Right hindlimb (tissue), 1 donor: ENCODE data around the gene EPB41L1.

ENCODE experiments used
- DNase-seq: peaks from one replicate; pipeline ENCODE4 v3.0.0-alpha.2; 2018

The EPB41L1 gene

DNA sequence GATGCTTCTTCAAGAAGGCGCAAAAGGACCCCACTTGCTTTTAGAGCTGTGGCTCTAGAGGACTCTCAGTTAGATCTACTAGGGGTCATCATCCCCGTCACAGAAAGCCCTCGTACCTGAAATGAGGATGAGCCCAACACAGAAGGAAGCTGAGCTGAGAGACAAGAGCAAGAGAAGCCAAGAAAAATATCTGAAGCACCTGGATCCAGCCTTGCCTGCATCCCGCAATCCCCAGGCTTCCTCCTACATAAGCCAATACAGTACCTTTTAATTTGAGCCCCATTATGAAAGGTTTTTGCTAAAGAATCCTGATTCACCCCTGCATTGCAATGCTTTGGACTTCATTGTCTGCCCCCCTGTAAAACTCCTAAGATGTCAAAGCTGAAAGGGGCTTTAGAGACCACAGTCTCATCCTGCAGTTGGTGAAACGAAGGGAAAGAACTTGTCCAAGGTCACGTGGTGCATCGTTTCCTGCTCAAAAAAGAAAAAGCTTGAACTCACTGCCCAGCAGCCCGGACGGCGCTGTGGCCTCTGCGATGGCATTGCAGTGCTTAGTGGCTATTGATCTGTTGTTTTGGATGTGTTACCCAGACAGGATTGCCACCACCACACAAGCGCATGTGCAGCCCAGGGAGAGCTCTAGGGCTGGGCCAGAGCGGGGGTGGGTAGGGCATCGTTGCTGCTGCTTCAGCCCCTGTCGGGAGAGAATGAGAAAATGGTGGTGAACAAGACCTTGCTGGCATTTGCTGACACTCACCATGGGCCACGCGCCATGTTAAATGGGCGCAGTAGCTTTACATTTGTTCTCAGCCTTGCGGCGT lies 110.1 kb downstream of the EPB41L1 start:
- no peak for DNase-seq

- no peak for DNase-seq
Observed at GRCh38 chr20:36266189-36266588, 111.6 kb downstream of the EPB41L1 start.

DNA sequence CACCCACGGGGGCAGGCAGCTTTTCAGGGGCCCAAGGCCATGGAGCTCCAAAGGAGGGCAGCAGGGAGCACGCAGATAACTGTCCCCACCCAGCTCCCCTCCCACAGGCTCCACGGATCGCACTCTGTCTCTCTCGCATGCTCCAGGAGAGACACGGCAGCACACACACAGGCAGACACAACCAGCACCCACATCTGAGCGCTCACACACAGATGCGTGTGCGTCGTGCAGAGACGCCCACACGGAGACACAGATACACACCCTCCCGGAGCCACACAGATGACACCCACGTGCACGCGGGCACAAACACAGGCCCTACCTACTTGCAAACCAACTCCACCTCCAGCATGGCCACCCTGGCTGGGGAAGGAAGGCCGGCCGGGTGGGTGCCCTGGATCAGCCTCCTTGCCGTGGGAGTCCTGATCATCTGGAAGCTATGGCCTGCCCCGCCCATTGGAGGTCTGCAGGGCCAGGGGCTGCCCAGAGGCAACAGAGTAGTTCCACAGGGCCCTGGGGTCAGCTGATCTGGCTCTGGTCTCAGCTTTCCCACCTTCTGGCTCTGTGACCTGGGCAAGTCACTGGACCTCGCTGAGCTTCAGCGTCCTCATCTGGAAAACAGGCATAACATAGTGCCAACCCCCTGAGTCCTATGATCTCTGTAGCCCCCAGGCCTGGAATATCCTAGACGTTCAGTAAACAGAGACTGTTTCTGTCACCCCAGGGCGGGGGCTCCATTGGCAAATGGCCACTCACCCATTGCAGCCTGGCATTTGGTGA lies 113.3 kb downstream of the EPB41L1 start:
- DNase-seq = no peak

GRCh38 chr20:36268440-36269342 lies 114.2 kb downstream of the EPB41L1 start:
- no peak for DNase-seq

DNA sequence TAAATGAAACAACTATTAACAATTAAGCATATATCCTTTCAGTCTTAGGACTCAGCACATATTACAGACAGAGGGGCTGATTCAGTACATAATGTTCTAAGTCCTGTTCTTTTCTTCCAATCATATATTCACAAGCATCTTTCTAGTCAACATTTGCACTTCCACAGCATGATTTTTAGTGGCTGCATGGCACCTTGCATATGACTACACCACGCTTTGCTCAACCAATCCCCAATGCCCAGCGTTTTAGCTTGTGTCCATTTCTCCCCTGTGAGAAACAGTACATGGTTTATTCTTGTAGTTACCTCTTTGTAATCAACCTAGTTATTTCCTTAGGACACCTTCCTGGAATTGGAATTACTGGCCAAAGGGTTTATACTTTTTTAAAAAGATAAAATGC lies 115.0 kb downstream of the EPB41L1 start:
- DNase-seq = no peak

DNA sequence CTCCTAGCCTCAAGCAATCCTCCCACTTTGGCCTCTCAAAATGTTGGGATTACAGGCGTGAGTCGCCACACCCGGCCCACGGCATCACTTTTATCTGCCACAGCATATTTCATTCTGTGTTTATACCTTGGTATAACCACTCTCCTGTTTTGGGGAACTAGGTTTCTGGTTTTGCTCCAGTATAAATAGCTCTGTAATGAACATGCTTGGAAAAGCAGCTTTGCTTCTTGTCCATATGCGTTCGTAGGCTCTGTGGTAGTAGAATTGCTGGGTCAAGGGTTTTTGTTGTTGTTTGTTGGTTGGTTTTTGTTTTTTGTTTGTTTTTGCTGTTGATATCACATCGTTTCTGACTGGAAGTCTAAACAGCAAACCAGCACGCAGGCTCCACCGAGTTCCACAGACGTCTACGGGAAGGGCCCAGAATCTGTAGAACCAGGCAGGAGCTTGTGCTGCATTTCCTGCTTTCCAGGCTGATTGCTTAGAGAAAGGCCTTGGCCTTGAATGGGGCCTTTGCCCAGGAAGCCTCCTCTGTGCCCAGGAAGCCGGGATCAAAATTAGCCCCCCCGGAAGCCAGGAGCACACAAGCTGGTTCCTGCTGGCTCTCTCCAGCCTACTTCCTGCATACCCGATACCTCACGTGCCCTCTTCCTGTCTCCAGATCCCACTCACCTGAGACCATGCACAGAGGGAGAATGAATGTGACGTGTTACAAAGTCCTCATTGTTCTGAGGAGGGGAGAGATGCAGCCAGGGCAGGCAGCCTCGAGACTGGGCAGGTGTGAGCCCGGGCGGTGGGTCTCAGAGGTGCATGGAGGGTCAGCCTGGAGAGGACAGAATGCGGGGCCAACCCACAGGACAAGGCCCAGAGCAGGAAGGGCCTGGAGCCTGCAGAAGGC lies 116.5 kb downstream of the EPB41L1 start:
- DNase-seq = no peak

DNA sequence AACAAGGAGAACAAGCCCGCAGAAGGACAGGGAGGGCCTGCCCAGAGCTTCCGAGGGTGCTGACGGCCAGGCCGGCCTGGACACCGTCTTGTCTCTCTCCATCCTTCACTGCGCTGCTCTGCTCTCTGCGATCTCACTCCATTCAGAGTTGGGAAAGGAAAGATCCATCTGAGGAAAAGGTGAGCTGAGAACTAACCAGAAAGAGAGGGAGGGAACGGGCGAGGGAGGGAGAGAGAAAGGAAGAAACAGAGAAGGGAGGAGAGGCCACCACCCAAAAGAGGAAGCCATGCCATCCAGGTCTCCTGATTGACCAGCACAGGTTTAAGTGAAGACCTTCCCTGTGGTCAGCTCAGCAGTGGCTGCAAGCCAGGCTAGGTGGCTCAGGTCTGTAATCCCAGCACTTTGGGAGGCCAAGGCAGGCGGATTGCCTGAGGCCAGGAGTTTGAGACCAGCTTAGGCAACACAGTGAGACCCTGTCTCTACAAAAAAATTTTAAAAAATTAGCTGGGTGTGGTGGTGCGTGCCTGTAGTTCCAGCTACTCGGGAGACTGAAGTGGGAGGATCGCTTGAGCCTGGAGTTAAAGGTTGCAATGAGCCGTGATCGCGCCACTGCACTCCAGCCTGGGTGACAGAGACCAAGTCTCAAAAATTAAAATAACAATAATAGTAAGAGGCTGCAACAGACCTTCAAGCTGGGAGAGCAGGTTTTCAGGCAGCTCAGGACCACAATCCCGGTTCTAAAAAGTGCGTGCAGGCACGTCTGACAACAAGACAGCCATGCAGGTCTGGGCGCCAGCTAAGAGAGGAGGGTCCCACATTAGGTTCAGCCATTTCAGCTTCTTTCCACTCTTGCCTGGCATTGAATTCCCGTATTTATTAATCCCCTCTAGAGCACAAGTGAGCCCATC lies 117.4 kb downstream of the EPB41L1 start:
- DNase-seq = no peak

DNA sequence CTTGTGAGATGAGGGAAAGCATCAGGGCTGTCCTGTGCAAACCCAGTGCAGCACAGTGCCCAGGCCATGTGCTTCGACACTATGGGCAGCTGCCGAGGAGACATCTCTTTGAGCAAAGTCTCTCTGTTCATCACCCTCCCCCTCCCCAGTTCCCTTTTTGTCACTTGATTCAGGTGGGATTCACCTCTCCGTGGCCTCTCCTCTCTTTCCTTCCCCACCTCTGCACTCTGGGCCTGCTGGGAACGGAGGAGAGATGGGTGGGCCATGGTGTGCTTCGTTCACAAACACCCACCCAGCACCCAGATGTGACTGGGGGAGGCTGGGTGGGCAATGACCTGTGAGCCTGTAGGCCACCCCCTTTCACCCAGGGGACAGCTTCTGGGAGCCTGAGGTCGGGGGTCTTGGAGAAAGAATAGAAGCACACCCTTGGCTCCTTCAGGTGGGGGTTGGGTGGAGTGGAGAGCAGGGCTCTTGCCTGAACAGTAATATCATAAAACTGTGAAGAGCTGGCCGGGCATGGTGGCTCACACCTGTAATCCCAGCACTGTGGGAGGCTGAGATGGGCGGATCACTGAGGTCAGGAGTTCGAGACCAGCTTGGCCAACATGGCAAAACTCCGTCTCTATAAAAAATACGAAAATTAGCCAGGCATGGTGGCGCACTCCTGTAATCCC lies 118.1 kb downstream of the EPB41L1 start:
- DNase-seq = no peak

DNA sequence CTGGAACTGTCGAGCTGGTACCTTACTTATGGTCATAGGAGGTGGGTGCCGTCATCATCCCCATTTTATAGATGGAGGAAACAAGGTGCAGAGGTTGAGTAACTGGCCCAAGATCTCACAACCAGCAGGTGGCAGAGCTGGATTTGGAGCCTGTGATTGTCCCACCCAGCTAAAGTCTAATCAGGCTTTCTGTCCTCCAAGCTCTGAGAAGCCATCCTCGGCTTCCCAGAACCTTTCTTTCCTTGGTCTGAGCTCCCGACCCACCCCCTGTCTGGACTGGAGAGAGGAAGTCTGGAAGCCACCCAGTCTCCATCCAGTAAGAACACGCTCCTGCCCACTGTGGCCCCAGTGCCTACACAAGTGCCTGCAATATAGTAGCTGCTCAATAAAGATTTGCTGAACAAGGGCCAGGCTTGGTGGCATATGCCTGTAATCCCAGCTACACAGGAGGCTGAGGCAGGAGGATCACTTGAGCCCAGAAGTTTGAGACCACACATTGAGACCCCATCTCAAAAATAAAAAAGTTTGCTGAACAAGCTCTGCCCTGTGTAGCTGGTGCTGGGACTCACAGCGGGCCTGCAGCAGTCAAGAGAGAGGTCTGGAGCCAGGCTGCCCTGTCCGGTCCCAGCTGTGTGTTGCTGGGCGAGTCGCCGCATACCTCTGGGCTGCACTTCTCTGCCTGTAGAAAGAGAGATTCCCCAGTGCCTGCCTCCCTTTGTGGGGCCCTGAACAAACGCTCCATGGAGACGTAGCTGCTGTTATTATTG lies 119.1 kb downstream of the EPB41L1 start:
- no peak for DNase-seq

DNA sequence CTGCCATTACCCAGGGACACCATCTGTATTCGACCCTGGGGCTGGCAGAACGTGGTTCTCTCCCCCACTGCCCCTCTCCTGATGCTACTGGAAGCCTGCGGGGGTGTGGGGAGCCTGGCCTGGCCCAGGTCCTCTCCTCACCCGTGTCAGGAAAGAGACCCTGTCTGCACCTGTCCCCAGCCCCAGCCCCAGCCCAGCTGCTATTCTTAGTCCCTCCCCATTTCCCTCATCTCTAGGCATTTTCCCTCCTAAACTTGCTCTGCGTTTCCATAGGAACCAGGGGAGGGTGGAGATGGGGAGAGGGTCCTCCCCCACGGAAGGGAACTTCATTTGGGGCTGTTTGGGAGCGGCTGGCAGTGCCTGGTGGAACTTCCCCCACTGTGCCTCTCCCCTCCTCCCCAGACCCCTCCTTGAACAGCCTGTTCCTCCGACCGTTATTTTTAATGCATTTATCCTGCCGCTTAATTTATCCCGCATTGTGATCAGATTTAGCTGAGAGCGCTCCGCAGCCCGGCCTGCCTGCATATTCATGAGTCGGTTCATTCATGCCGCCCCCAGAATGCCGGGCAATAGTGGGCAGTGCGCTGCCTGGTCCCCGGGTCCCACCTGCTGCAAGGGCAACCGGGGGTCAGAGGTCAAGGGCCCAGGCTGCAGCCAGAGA lies 119.8 kb downstream of the EPB41L1 start:
- no peak for DNase-seq

- no peak for DNase-seq
Observed at GRCh38 chr20:36275011-36275410, 120.5 kb downstream of the EPB41L1 start.

GRCh38 chr20:36275441-36276189 lies 121.1 kb downstream of the EPB41L1 start:
- DNase-seq = no peak

DNA sequence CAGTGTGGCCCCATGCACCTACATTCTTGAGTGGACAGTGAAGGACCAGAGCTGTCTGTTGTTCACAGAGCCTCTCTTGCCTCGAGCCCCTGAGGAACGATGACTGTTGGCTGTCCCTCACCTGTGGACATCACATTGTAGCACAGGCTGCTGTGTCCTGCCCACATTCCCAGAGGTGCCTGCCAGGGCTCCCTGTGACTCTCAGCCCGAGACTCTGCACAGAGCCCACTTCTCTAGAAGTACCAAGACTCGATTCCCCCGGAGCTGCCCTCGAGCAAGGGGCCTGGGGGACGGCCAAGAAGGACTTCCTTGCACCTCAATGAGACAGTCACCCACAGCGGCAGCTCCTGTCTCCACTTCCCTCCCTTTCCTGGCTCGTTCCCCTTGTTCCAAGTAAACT lies 123.0 kb downstream of the EPB41L1 start:
- DNase-seq = no peak

- DNase-seq = no peak
Observed at GRCh38 chr20:36279362-36279761, 124.8 kb downstream of the EPB41L1 start.

DNA sequence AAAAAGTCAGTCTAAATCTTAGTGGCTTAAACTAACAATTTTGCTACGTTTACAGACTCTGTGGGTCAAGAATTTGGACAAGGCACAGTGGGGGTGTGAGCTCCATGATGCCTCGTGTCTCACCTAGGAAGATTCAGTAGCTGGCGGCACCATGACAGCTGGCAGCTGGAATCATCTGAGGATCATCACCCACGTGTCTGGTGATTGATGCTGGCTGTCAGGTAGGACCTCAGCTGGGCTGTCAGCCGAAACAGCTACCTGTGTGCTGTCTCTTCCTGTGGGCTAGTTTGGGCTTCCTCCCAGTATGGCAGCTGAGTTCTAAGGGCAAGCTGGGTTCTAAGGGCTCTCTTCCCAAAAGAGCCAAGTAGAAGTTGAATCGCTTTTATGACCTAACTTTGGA lies 125.2 kb downstream of the EPB41L1 start:
- DNase-seq = no peak

DNA sequence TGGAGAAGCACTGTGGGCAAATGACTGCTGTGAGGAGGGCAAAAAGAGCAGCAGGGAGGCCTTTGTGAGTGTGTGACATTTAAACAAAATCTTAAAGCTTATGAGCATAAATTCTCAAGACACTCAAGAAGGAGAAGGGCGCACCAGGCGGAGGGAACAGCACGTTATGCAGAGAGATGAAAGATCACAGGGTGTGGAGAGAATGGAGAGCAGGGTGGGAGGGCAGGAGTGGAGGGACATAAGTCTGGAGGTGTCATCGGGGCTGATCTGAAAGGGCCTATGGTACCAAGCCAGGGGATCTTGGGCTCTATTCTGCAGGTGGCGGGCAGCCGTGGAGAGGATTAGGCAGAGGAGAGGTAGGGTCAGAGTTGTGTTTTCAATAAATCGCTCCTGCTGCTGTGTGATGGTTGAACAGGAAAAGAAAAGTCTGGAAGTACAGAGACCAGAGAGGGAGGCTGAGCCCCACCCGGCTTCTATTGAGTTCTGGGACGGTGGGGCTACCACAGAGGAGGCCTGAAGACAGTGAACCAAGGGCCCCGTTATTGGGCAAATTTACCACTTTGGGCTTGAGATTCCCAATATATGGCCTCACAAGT lies 127.3 kb downstream of the EPB41L1 start:
- no peak for DNase-seq
